Measurements from ENCODE around the gene ZFYVE28.

- TF ChIP-seq CTCF (IDR thresholded peaks at IDR 0.05) (no peak), POLR2AphosphoS5 (IDR thresholded peaks at IDR 0.05) (no peak), POLR2A (IDR thresholded peaks at IDR 0.05) (no peak)
These were observed 12.0 kb downstream of the ZFYVE28 start for GRCh38 chr4:2406406-2406805.

Data from stomach (tissue), 4 donors.